Bronchial epithelial cell (primary cell): Measurements from ENCODE around the gene CHCHD5. TPM values are rescaled to one million over a fixed set of nuclear protein-coding genes. Genes with fewer than 3 reads are reported as not detected.

ENCODE experiments used
- DNase-seq: peaks from one replicate; pipeline ENCODE4 v3.0.0-alpha.2; 2010; ENCODE audit warnings: low read depth
- FAIRE-seq: peaks from 2 replicates; lab custom pipeline; 2011; peaks lifted over from hg19 to GRCh38; lab: Jason Lieb, UNC
- H3K27me3 ChIP-seq: 2 replicates; pipeline ENCODE4 v1.5.1; 2011; ENCODE audit warnings: low read length; ENCODE audit not compliant: control insufficient read depth, insufficient read depth
- H3K36me3 ChIP-seq: 2 replicates; pipeline ENCODE4 v1.5.1; 2011; ENCODE audit warnings: low read length; ENCODE audit not compliant: control insufficient read depth, insufficient read depth
- H3K4me3 ChIP-seq: 2 replicates; pipeline ENCODE4 v1.5.1; 2011; ENCODE audit warnings: mild to moderate bottlenecking, low read depth, low read length, control low read depth
- CTCF ChIP-seq: IDR thresholded peaks from 2 replicates; pipeline ENCODE4 v1.5.1; 2011; ENCODE audit warnings: mild to moderate bottlenecking, moderate library complexity, low read length, control low read depth, inconsistent platforms; ENCODE audit not compliant: insufficient read depth, severe bottlenecking
- total RNA-seq: library from RNA; depleted of rRNA; stranded (reverse); fragments of >200 nt; gene quantifications from 2 replicates; pipeline ENCODE4 v1.2.1, GENCODE V29; 2014

The CHCHD5 gene
- total RNA-seq, 1 donor from 2014 or later, result 10.3 TPM

GRCh38 chr2:112623913-112624777 lies 39.7 kb downstream of the CHCHD5 start:
- H3K4me3 ChIP-seq, result no peak overlapping the region
- DNase-seq (peak; percentile 98), FAIRE-seq (no peak)
- H3K27me3 ChIP-seq, result no peaks in the 10 kb centered on the region
- no peak for TF ChIP-seq CTCF
- H3K36me3 ChIP-seq, result no peaks in the 10 kb centered on the region

GRCh38 chr2:112625474-112626114 lies 41.2 kb downstream of the CHCHD5 start:
- Histone ChIP-seq H3K36me3 (no peaks in the 10 kb centered on the region), H3K4me3 (no peak overlapping the region), H3K27me3 (no peaks in the 10 kb centered on the region)
- FAIRE-seq, result no peak
- no peak for DNase-seq
- TF ChIP-seq CTCF, result no peak

- FAIRE-seq (no peak), DNase-seq (no peak)
- H3K4me3 ChIP-seq, result no peak overlapping the region
- TF ChIP-seq CTCF, result peak; percentile 94
- no peaks in the 10 kb centered on the region for H3K36me3 ChIP-seq
- H3K27me3 ChIP-seq, result no peaks in the 10 kb centered on the region
Observed at GRCh38 chr2:112626604-112627059, 42.2 kb downstream of the CHCHD5 start.

- Histone ChIP-seq H3K4me3 (no peak overlapping the region), H3K36me3 (no peaks in the 10 kb centered on the region), H3K27me3 (no peaks in the 10 kb centered on the region)
- no peak for TF ChIP-seq CTCF
- DNase-seq, result peak; percentile 97
- FAIRE-seq, result no peak
Observed at GRCh38 chr2:112627060-112628040, 42.9 kb downstream of the CHCHD5 start.

- H3K36me3 ChIP-seq, result no peaks in the 10 kb centered on the region
- DNase-seq, result no peak
- no peak for FAIRE-seq
- no peaks in the 10 kb centered on the region for H3K27me3 ChIP-seq
- H3K4me3 ChIP-seq, result no peak overlapping the region
- no peak for TF ChIP-seq CTCF
Observed at GRCh38 chr2:112629224-112629623, 44.8 kb downstream of the CHCHD5 start.
